Measurements from ENCODE around the gene TXN2.
A peak's percentile ranks its signal among the peaks of the same experiment; 100 is the strongest.
"Not testable (repeated sequence)": the region's sequence is repeated elsewhere in the genome, so short reads cannot be mapped to it uniquely, and the experiment has no call there.

TXN2 gene

DNA sequence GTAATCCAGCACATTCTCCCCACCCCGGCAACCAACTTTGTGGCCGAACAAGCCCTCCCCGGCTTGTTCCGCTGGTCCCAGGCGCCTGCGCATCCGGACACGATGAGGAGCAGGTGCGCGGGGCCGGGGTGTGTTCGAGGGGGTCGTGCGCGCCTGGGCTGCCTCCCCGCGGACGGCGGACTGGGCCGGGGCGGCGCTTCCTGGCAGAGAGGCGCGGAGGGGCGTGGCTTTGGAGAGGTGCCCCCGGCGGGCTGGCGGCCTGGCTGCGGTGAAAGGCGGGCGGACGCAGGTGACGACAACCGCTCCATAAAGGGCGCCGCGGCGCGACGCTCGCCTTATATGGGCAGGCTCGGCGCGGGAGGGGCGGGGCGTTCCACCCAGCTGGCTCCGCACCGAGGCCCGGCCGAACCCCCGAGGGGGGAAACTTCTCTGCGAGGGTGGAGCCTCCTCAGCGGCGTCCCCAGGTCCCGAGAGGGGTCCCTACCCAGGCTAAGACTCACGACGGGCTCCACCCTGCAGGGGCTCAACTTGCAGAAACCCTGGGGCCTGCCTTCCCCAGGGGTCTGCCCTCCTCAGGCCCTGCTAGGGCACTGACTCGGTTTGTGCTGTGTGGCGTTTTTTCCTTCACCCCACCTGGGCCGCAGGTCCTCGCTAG lies 26.4 kb downstream of the TXN2 start:
- DNase-seq, result peak; percentile 96

DNA sequence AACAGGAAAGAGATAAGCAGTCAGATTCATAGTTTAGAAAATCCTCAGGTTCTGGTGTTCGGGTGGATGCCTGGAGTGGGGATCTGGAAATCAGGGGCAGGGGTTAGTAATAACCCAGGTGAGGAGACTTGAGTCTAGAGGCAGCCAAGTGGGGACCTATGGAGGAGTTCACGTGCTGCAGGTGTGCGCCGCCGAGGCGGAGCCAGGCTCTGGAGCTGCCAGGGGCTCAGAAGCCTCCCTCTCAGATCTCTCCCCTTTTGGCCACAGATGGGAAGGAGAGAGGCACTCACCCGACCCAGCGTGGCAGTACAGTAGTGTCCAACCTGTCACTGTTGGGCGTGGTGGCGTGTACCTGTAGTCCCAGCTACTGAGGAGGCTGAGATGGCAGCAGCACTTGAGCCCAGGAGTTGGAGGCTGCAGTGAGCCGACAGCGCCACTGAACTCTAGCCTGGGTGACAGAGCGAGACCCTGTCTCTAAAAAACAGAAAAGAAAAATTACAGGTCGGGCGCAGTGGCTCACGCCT lies 27.5 kb downstream of the TXN2 start:
- DNase-seq, result no peak

- DNase-seq, result not testable (repeated sequence)
These were observed 28.3 kb downstream of the TXN2 start for GRCh38 chr22:36452978-36453607.

DNA sequence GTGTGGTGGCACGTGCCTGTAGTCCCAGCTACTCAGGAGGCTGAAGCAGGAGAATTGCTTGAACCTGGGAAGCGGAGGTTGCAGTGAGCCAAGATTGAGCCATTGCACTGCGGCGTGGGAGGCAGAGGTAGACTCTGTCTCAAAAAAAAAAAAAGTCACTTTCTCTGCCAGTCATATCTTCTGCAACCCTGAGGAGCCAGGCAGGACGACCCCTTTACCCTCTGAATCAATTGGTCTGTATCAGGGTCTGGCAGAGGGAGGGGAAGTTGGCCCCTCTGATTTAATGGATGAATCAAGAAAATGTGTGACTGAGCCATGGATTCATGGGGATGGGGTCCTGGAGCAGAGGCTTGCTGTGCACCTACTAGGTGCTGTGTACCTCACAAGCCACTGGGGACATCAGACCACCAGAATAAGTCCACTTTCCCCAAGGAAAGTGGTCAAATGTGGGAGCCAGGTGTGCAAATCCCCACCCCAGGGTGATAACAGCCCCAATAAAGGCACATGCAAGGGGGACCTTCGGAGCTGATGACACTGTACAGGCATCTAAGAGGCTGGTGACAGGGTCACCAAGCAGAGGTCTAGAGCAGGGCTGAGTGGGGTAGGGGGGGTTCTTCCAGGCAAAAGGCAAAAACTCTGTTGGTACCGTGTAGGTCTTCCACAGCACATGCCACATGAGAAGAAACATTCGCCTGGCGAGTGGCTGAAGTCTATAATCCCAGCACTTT lies 29.0 kb downstream of the TXN2 start:
- DNase-seq, result peak; percentile 42

DNA sequence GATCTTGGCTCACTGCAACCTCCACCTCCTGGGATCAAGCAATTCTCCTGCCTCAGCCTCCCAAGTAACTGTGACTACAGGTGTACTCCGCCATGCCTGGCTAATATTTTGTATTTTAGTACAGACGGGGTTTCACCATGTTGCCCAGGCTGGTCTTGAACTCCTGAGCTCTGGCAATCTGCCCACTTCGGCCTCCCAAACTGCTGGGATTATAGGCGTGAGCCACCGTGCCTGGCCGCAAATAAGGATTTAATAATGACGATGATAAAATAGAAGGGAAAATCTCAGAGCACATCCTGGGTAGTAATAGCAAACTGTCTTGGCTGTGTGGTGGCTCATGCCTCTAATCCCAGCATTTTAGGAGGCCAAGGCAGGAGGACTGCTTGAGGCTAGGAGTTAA lies 30.5 kb downstream of the TXN2 start:
- not testable (repeated sequence) for DNase-seq

GRCh38 chr22:36449596-36450175 lies 31.8 kb downstream of the TXN2 start:
- no peak for DNase-seq

- no peak for DNase-seq
These were observed 33.8 kb downstream of the TXN2 start for GRCh38 chr22:36447632-36448031.

DNA sequence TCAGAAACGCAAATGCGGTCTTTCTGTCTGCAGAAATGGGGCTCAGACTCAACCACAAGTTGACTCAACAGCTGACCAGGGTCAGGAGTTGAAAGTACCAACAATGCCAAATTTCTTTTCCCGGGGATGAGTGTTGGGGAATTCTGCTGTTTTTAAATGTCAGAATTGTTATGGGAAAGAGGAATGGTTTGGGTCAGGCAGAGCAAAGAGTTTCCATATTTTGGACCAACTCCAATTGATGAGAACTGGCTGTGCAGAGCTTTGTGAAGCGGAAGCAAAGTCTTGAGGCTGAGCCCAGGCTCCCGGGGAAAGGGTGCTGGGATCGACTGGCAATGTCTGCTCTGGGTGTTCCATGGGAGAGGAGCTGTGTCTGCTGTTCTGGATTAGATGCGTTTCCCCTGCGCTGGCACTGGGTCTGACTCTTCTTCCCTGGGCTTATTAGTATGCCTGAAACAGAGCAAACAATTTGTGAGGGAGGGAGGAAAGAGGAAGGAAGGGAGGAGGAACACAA lies 36.2 kb downstream of the TXN2 start:
- DNase-seq, result no peak

DNA sequence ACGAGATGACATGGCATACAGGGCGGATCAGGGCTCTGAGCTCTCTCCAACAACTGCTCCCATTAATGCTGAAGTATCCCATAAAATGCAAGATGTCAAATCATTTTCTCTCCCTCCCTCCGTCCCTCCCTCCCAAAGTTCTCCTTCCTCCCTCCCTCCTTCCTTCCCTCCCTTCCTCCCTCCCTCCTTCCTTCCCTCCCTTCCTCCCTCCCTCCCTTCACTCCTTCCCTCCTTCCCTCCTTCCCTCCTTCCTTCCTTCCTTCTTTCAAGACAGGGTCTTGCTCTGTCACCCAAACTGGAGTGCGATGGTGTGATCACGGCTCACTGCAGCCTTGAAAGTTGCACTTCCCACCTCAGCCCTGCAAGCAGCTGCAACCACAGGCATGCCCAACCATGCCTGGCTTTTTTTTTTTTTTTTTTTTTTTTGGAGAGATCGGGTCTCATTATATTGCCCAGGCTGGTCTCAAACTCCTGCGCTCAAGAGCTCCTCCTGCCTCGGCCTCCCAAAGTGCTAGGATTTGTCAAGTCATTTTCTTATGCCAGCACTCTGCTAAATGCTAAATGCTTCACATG lies 38.2 kb downstream of the TXN2 start:
- no peak for DNase-seq

DNA sequence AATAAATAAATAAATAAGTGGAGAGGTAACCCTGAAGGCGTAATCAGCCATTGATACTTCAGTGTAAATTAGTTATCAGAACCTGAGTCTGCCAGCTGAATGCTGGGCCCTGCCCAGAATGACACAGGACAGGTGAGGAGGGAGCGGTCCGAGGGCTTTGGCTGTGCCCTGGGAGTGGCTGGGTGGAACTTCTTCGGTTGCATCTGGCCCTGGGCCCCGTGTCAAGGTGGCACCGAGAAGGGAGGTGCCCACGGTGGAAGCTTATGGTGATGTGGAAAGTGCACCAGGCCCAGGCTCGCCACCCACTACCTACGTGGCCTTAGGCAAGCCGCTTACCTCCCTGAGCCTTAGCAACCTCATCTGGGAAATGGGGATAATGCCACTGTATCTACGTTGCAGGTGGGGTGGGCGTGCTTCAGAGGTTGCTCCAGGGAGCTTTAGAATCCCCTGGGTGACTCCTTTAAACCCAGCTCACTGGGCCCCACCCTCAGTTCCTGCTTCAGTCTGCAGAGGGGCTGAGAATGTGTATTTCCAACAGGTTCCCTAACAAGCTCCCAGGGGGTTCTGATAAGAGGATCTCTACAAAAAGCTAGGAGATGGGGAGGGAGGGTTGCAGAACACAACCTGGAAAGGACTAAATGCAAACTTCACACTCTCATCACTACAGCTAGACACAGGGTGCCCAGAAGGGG lies 38.8 kb downstream of the TXN2 start:
- no peak for DNase-seq

GRCh38 chr22:36440429-36441002 lies 40.9 kb downstream of the TXN2 start:
- no peak for DNase-seq

DNA sequence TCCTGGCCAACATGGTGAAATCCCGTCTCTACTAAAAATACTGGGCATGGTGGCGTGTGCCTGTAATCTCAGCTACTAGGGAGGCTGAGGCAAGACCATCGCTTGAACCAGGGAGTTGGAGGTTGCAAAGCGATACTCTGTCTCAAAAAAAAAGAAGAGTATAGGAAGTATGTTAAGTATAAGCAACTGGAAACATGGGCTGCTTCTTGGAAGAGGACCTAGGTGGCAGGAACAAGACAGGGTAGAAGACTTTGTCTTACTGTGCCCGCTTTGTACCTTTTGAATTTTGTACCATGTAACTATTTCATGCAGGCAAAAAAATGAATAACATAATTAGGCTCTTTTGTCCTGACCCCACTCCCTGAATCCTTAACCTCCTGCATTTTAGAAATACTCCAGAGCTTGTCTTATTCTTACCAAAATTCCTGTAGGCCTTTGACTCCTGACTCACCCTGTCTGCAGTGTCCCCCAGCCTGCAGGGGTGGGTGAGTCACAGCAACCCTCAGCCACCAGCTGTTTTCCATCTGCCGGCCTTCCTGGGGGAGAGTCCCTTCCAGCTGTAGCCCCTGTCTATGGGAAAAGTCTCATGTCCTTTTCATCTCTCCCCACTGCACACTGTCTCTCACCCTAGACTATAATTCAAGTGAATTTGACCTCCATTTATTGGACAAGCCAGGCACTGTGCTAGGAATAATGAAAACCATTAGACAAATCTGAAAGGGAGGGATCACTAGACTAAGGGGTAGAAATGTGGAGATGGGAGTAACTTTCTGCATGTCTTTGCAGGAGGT lies 41.8 kb downstream of the TXN2 start:
- DNase-seq, result peak; percentile 53

DNA sequence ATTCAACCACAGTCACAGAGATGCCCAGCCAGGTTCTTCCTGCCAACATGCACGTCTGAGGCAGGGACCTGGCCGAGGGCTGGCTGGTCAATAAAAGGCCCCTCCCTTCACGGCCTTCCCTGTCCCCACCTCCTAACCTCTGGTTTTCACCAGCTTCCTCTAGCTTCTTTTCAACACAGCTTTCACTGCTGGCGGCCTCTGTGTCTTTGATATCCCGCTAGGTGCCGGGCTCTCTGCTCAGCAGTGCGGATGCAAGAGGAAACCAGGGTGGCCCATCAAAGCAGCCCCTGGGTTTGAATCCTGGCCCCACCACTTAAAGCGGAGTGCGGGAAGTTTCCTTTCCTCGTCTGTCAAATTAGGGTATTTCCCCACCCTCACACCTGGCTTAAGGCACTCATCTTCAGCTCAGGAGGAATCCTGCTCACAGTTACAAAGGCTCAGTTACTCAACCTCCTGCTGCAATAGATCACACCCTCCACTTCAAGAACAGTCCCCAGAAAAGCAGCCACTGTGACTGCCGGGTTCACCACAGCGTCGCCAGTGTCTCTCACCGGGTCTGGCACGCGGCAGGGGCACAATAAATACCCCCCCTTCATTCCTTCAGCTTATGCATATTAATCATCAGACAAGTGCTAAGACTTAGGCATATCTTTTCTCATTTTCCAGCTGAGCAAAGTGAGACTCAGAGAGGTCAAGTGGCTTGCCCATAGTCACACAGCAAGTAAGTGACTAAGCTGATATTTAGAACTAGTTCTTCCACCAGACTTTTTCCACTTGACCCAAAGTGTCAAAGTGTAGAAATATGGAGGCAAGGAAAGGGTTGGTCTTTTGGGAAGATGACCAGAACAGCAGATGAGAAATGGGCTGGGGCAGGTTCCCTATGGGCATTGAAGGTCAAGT lies 45.7 kb downstream of the TXN2 start:
- DNase-seq, result peak; percentile 69

DNA sequence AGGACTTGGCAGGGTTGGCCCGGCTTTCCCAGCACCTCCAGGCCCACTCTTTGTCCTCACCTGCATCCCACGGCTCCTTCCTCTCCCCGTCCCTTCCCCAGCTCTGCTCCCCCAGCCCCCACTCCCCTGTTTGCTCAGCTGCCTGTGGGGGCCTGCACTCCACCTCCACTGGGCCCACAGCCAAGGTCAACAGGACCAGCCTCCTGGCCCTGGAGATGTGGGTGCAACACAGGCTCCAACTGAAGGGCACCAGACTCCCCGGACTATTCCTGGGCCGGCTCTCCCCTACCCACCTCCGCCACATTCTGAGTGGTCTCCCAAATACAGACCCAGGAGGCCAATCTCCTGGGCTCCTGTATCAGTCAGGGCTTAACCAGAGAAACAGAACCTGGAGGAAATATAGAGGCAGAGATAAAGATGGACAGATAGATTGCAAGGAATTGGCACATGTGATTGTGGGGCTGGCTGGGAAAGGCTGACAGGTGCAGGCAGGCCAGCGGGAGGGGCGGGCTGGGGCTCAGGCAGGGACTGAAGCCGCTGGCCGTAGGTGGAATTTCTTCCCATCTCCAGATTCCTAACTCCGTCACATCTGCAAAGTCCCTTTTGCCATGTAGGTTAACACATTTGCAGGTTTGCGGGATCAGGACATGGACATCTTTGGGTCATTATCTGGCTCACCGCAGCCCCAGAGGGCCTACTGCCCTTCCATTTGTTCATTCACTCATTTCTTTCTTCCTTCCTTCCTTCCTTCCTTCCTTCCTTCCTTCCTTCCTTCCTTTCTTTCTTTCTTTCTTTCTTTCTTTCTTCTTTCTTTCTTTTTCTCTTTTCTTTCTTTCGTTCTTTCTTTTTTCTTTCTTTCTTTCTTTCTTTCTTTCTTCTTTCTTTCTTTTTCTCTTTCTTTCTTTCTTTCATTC lies 47.9 kb downstream of the TXN2 start:
- DNase-seq, result no peak

- no peak for DNase-seq
These were observed 48.7 kb downstream of the TXN2 start for GRCh38 chr22:36432592-36433317.

DNA sequence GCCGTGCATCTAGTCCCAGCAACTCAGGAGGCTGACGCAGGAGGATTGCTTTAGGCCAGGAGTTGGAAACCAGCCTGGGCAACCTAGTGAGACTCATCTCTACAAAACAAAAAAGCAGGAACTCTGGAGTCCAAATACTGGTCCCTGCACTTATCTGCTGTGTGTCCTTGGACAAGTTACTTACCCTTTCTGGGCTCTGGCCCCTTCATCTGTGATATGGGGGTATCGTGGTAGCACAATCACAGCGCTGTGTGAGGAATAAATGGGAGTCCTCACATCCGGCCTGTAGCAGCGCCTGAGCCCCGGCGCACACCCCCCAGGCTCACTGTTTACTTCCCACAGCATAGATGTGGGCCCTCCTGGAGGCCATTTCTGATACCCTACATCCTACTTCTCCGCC lies 49.5 kb downstream of the TXN2 start:
- no peak for DNase-seq

DNA sequence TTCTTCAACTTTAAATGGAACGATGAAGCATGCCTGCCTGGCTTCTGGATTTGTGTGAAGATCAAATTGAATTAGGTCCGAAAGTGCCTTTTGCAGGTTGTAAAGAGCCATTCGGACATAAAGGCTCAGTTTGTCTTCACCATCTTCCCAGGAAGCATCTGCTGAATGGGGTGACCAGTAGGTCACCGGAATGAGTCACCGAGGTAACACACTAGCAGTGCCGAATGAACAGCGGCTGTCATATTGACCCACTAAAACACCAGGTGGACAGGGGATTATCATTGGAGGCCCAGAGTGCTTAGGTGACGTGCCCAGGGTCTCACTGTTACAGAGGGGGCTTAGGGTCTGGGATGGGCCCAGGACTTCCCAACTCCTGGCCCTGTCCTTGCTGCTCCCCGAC lies 50.6 kb downstream of the TXN2 start:
- no peak for DNase-seq

GRCh38 chr22:36427952-36428351 lies 53.5 kb downstream of the TXN2 start:
- DNase-seq, result not testable (repeated sequence)

Measured in activated CD4-positive, alpha-beta T cell treated with anti-CD3 and anti-CD28 coated beads for 48 hours (primary cell).